Activated CD4-positive, alpha-beta T cell treated with anti-CD3 and anti-CD28 coated beads, Interleukin-2, amount 50 U/mL, for 1 hour (primary cell): ENCODE data around the gene KCNMA1.

Experiments used
- DNase-seq: peaks from one replicate; pipeline ENCODE4 v3.0.0-alpha.2; 2020

Gene KCNMA1

DNA sequence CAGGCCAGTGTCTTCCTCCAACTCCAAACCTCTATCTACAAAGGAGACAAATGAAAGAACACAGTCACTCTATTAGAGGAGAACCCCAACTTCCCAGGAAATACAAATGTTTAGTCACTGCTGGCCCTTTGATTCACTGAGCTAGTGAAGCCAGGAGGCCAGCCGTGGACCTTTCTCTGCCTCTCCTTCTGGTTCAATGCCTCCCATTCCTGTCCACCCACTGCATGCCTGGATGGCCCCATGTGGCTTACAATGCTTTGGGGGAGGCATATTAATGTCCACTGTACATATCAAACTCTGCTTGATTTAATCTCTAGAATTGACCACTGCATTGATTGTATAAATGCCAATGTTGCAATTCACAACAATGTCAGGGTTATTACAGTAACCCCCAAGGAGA is 687.3 kb downstream of the KCNMA1 start:
- DNase-seq: no peak

DNA sequence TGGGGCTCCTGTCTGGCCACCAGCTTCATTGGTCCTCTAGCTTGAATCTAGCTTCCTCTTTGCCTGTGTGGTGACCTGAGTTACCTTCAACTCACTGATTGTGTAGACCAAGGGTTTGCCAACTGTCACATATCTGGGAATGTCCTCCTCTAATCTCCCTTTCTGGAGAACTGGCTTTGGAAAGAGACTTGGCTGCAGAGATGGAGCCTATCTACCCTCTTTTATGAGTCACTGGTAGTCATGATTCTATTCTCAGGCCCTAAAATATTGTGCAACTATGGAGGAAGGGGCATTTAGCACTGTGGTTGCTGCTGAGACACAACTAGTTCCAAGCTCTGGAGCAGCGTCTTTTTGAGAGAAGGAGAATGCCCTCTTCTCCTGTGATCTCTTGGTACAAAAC is 691.3 kb downstream of the KCNMA1 start:
- no peak for DNase-seq

DNA sequence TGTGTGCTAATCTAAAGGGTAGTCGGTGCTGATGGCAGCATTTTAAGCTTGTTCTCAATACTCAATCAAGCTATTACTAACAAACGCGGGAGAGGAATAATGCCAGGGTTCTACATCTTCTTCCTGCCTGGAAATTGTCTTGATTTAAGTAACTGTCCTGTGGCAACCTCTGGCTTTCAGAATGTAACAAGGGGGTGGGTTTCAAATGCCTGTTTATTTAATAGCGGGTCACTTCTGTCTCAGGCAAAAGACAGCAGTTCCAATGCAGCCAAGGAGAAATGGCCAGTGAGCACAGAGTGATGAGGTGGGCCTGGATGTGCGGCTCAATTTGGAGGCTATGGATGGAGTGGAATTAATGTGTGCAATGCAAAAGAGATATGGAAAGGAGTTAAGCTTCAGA is 692.4 kb downstream of the KCNMA1 start:
- no peak for DNase-seq

DNA sequence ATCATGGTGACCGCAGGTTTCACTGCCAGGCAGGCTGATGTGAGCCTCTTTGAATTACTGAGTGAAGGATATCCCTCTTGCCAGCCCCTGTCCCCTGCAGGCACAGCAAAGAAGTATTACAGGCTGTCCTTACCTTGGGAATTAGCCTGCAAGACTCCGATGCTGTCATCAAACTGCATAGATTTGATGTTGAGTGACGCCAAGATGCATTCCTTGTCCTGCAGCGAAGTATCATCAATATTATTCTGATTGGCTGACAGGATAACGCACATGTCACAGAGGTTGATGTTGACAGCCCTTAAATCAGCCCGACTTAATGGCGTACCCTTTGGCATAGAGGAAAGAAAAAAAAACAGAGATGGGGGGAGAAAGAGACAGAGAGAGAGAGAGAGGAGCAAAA is 693.0 kb downstream of the KCNMA1 start:
- DNase-seq: no peak

DNA sequence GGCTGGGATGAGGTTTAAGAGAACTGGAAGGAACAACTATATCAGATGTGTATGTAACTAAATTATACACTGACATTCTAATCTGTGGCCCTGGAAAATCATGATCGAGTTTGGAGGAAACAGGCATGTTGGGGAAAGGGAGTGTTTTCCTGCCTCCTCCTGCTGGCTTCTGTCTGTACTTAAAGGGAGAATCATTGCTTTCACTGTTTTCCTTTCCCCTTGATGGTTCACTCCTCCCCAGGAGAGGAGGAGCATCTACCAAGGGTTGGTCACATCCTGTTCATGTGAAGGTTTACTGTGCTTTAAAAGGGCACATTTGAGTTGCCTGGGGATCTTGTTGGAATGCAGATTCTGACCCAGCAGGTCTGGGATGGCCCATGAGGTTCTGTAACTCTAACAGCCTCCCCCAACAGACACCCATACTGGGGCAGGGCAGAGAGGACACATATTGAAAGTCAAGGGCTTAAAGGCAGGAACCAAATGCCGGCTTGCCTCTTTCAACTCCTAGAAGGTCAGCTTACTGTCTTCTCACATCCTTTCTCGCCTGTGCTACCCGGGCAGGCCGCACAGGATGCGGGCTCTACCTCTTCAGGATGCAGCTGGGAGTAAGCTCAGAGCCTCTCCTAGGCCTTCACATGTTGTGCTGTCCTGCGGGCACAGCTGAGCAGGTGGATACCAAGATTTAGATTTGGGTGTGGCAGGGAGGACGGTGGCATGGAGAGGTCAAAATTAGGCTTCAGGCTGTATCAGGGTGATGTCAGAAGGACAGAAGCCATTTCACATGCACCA is 694.8 kb downstream of the KCNMA1 start:
- DNase-seq: no peak

DNA sequence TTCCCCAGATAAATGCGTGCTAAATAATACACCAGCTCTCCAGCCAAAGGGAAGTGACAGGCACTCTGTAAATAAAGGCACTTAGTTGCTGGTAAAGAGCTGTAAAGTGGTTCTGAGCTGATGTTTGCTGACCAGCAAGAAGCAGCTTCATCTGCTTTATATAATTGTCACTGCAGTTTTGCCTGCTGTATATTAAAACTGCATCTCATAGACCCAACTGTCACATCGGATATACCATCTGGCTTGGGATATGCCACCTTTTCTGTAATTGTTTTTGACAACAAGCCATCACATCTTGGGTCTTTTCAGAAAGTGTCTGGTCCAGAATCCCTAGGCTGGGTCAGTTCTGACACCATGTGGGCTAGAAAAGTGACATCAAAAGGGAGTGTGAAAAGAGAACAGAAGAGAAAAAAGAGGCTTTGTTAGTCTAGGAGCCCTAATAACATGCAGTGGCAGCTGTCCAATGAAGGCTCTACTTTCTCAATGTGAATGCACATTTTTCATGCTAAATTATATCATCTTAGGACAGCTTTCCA is 697.6 kb downstream of the KCNMA1 start:
- DNase-seq: no peak

DNA sequence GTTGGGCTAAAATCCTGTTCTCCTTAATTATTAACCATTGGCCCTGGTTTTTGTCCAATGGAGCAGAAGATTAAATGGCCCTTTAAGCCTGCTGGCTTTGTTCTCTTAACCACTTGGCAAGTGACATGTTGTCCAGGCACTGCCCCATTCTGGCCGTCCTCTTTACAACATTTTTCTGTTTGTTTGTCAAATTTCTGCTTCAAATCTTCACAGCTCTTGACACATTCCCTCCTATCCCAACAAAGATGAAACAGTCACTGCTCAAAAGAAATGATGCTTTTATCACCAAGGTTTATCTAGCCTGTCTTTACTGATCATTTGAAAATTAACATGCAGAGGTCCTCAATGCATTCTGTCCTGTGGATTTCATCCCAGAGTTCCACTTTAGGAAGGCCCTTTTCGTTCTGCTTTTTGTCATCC is 700.4 kb downstream of the KCNMA1 start:
- no peak for DNase-seq

DNA sequence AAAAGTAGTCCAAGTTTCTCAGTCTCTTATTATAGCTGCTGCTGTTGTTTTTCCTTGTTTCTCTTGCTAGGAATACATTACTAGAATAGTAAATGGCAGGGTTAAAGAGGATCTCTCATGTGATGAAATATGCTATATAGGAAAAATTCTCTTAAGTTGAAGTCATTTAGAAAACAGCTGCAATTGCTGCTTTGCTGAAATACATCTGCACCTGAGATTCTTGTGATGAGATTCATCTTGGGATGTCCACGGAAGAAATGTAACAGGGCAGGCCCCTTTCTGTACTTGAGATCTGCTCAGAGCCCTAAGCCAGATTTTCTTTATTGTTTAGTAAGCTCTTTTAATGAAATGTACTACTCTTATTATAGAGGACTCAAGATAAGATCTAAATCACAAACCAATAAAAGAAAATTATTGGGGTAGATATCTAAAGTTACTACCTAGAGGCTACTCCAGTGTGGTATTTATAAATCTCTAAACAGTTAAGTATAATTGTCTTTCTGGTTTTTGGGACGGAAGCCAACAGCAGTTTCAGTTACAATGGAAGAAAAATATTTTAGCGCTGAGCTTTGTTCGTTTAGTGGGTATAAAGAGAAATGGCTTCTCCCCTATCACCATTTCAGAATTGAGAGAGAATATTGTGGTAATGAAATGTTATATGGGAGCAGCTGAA is 701.5 kb downstream of the KCNMA1 start:
- DNase-seq: no peak

DNA sequence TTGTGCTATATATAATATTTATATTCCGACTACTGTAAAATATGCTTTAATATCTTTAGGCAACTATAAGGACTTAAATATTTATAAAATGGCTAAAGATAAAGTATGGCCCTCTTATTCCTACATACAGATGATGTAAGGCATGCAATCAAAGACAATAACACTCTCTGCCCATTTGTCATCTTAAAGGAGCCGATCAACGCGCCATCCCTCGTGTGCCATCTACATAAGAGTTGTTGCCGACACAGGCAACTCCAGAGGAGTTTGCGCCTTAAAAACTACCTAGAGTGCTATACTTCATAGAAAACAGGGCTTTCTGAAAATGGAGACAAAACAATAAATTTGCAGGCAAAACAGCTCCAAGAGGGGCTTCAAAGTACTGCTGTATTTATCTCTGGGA is 709.0 kb downstream of the KCNMA1 start:
- no peak for DNase-seq

DNA sequence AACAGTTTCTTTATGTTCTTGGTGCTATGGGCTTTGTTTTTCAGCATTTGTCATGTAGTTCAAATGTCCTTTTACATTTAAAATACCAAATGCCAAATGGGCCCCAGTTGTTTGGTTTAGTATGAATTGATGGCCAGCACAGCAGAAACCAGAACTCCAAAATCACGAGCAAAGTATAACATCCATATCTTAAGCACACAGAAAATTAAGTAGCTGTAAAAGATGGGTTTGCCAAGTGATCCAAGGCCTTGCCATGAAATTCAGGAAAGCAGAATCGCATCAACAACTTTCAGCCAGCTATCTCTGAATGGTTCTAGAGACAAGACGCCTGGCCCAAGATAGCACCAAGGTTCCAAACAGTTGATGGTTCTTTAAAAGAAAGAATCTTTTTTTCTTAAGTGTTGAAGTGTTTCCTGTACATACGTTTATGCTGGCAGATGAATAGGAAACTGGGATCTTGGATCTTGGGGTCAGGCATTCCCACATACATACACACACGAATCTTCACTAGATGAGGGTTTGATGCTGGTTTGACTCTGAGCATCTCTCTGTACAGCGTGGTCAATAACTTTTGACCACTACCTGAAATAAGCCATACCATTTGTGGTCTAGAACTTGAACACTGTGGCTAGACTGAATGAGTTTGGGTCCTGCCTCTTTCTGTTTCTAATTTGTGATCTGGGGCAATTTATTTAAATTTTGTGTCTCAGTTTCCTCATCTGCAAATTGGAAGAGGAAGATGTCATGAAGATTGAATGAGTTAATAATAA is 711.8 kb downstream of the KCNMA1 start:
- no peak for DNase-seq

DNA sequence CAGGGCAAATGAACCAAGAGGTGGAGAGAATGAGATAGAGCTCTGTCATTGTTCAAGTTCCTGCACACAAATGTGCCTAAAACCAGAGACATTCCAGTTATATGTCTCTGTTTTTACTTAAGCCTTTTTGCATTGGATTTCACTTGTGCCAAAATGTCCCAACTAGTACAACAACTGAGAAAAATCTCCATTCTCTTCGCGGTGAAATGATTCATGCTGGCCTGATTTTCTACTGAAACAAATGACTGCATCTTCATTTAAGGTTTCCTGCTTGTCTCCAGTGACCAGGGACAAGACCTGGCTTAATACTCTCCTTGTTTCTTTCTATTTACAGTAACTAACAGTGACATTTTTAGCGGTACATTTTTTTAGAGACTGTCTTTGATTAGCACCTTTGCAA is 714.9 kb downstream of the KCNMA1 start:
- DNase-seq: no peak

DNA sequence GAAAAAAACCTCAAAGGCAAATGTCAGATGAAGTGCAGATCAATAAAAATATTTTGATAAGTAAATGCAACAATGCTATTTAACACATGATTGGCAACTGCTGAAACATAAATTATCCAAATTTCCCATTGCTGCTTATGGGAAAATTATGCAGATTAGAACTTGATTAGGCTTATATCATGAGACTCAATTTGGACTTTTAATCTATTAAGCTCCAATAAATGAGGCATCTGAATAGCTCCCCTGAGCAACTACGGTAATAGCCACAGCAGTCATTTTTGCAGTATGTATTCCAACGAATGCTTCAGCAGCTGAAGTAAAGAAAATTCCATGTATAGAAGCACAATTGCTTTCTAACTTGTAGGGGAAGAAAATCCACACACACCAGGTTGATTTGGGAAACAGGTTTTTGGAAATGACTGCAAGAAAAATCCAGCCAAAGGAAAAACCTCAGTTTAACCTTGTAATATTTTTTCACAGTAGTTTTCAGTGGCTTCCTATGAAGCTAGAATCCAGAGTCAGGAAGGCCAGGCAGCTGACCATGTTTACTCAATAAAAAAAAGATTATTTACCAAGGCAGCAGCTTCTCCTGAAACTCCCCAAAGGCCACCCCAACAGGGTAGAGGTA is 716.1 kb downstream of the KCNMA1 start:
- no peak for DNase-seq

DNA sequence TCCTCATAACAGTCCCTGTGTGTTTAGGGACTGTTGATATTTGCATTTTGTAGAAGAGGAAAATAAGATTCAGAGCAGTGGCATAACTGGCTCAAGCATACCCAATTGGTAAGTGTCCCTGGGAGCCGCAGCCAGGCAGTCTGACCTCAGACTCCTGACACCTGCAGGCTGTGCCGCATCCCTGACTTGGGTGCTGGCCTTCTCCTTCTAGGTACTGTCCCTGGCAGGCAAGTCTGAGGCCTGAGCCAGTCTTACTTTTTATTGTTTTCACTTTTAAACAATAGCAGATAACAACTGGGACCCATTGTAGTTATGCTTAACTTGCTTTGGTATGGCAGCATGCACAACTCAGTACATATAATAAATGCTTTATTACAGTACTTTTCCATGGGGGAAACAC is 717.0 kb downstream of the KCNMA1 start:
- no peak for DNase-seq

DNA sequence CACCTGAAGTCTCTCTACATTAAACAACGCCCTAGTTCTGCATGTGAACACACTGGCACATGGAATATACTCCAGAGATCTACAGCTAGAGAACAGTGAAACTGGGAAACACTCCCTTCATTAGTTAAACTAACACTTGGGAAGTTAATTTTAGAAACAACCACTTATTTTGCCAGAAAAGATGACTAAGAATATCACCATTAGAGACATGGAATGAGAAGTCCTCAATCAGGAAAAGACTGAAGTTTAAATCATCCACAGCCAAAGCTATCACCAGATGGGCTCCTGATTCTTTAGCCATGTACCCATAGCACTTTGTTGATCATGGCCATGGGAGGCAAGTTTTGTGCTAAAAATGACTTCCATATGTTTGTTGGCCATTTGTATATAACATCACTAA is 719.5 kb downstream of the KCNMA1 start:
- DNase-seq: no peak

DNA sequence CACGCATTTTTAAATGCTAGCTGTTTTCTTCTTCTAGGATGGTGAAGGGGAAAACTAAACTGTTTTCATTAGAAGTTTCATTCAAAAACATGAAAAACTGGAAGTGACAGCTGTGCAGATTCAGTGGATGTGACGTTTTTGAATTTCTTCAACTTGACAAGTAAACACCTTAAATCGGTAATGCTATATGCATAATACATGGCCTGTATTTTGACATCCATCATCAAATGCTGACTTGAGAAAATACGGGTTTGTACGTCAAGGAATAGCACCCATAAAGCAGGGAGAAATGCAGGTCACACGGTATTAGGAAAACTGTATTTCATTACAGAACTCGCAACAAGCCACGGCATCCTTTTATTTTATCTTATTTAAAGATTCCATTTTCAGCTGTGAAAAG is 720.5 kb downstream of the KCNMA1 start:
- no peak for DNase-seq

DNA sequence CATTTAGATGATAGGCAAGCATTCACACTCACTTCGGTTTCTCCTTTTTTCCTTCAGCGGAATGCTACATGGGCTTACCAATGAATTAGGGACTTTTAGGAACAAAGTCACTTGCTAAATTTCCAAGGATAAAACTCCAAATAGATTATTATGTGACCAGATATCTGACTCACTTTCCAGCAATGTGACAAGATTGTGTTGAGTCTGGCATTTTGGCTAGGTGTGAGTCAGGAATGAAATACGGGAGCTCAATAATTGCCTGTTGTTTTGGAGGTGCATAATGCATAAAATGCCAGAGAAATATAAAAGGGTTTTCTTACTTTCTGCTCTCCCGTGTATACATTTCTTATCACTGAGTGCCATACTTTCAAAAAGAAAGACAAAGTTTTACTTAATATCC is 721.1 kb downstream of the KCNMA1 start:
- DNase-seq: no peak

DNA sequence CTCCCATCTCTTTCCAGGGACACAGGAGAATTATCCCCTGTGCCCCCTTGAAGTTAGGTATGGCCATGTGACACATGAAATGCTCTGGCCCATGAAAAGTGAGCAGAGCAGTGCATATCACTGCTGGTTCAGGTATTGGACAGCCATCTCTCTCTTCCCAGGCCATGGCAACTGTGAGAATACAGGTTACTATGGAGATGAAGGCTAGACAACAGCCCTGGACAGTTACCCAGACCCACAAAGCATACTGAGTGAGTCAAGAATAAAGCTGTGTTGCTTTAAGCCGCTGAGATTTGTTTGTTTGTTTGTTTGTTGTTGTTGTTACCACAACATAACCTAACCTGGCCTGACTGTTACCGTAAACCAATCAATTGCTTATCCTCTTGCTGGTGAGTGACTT is 722.3 kb downstream of the KCNMA1 start:
- DNase-seq: no peak

DNA sequence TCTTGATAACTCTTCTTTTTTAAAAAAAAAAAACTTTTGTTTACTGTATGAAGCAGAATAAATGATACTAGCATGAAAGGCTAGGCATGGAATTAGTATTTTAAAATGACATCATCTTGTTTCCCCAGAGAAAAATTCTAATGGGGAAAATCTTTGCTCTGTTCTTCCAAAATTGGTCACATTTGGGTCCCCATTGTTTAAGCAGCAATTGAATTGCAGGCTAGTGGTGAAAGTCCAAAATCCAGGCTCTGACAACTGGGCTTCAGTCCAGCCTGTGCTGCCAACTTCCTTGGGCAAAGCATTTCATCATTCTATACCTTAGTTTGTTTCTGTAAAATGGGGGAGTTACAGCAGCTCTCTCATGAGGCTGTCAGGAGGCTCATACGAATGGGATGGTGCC is 726.4 kb downstream of the KCNMA1 start:
- DNase-seq: no peak

DNA sequence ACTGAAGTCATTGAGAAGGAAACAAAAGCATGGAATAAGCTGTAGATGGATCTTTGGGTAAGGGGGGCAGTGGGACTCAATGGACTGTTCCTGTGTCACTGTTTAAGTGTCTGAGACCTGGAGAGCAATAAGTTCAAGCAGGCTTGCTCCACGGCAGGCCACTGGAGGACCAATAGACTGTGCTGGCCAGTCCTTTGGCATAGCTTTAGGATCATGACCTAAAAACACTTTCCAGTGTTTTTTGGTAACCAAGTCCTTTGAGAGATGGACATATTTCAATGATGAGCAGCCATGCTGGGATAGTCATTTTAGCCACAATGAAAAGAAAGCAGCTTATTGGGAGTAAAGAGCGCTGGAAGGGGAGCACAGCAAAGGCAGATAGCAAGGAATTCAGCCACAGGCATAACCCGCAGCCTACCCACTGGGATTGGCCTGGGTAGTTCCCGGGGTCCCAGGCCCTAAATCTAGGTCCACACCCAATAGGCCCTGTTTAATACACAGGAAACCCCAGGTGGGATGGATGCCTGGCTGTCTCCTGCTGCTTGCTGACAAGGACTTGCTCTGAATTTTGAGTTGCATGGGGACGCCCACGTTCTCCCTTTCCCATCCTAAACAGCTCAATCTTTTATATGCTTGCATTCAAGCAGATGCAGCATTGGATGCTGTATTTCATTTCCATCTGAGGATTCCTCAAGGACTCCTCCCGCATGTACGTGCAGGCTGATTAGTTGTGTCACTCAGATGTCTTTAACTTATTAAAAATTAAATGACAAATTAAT is 727.2 kb downstream of the KCNMA1 start:
- DNase-seq: no peak

DNA sequence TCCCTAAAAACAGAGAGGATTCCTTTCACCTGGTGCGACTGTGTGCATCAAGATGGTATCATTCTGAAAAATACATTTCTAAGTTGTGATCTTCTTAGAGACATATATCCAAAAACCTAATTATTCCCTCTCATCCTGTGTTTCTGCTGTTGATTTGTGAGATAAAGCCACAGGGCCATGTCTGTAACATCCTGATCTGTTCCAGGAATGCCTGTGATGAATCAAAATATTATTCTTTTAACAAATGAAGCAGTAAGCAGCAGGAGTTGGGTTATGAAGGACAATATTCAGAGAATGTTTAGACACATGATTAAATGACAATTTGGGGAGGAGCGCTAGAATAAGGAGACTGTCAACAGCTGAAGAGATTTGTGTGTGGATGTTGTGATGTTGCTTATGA is 731.4 kb downstream of the KCNMA1 start:
- DNase-seq: no peak

DNA sequence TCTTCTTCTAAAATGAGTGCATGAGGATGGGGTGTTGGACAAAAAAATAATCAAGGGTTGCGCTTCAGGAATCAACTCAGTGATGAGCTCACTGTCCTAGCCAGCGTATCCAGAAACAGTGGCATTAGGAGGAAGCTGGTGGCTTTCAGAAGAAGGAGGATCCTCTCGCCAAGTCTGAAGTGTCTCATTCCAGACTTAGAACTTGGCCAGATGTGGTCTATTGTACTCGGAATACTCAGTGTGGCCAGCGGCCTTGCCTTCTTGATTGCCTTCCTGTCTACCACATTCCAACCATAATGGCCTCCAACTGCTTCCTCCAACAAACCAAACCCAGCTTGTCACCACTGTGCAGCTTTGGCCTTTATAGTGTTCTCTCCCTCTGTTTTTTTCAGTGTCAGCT is 732.4 kb downstream of the KCNMA1 start:
- no peak for DNase-seq

DNA sequence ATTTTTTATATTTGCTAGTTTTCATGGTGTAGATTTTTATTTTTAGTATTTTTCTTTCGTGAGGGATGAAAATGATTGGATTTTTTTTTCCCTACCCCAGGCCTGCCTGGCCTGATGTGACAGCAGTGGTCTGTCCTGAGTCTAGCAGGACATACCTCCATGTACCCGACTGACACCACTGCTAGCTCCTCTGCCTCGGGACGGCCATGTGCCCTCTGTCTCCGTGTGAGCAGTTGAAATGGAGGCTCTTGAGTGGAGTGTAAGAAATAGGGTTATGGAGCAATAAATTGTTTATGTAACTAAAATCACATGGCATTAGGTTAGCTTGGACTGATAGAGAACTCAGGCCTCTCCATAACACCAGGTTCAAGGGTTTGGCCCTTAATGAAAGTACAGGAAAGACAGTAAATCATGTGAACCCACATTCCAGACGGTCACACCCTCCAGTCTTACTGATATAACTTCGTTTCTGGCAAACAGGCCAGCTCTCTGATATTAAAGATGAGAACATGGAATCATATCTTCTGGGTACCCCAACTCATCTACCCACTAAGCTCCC is 734.1 kb downstream of the KCNMA1 start:
- no peak for DNase-seq
